ENCODE measurements around the gene ADAP1.

DNA sequence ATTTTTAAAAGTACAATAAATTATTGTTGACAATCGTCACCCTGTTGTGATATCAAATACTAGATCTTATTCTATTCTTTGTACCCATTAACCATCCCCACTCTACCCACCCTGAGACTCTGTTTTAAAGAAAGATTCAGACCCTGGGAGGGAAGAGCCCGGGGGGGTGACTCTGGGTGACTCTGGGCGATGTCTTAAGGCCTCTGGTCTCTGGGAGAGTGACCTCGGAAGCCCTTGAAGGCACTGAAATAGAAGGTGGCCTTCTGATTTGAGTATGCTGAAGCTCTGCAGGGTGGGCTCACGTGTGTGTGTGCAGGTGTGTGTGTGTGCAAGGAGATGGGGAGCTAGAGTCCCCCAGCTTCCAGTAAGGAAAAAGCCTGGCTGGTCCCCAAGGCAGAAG lies 9.7 kb downstream of the ADAP1 start:
- TF ChIP-seq EZH2 (IDR thresholded peaks at IDR 0.05; ENCODE audit: insufficient read depth, poor library complexity, severe bottlenecking), result no peak
- TF ChIP-seq EZH2phosphoT487 (IDR thresholded peaks at IDR 0.05; ENCODE audit: insufficient read depth, low read depth), result no peak
